HL-60 (cell line): ENCODE data around the gene ZFAND5.

Experiments used
- DNase-seq, 2 experiments: peaks; one replicate each; pipeline ENCODE4 v3.0.0-alpha.2; 2010 to 2020; ENCODE audit warnings: low read depth in 1 of 2, low spot score in 1 of 2
- H3K27ac ChIP-seq: fragments of 250-450 bp; sonication (Bioruptor Pico); replicated peaks from 2 replicates; pipeline ENCODE4 v1.5.1; 2020; ENCODE audit warnings: mild to moderate bottlenecking, moderate library complexity
- H3K27me3 ChIP-seq: fragments of 250-450 bp; sonication (Bioruptor Pico); 2 replicates; pipeline ENCODE4 v1.5.1; 2021; ENCODE audit warnings: mild to moderate bottlenecking, moderate library complexity; ENCODE audit not compliant: insufficient read depth, poor library complexity, severe bottlenecking
- H3K4me3 ChIP-seq: replicated peaks from 2 replicates; pipeline ENCODE4 v1.5.1; 2011; ENCODE audit warnings: mild to moderate bottlenecking, control low read depth, low read length; ENCODE audit not compliant: insufficient read depth
- GABPA ChIP-seq: IDR thresholded peaks from 2 replicates; pipeline ENCODE4 v1.6.1; 2012; ENCODE audit warnings: low read depth
- POLR2AphosphoS5 ChIP-seq: IDR thresholded peaks from 2 replicates; pipeline ENCODE4 v1.6.1; 2012; ENCODE audit warnings: low read depth
- SPI1 ChIP-seq: IDR thresholded peaks from 2 replicates; pipeline ENCODE4 v1.6.1; 2012; ENCODE audit warnings: low read depth, mild to moderate bottlenecking, borderline replicate concordance
- TF ChIP-seq, protein P1 (sequence below): IDR thresholded peaks from 2 replicates; pipeline ENCODE4 v1.6.1; 2012; ENCODE audit warnings: low read depth; ENCODE audit not compliant: insufficient replicate concordance
- TF ChIP-seq, protein P2 (sequence below): IDR thresholded peaks from one replicate; pipeline ENCODE4 v1.5.1; 2011; ENCODE audit warnings: low read length, control low read depth, inconsistent platforms; ENCODE audit not compliant: insufficient read depth

ZFAND5 gene

DNA sequence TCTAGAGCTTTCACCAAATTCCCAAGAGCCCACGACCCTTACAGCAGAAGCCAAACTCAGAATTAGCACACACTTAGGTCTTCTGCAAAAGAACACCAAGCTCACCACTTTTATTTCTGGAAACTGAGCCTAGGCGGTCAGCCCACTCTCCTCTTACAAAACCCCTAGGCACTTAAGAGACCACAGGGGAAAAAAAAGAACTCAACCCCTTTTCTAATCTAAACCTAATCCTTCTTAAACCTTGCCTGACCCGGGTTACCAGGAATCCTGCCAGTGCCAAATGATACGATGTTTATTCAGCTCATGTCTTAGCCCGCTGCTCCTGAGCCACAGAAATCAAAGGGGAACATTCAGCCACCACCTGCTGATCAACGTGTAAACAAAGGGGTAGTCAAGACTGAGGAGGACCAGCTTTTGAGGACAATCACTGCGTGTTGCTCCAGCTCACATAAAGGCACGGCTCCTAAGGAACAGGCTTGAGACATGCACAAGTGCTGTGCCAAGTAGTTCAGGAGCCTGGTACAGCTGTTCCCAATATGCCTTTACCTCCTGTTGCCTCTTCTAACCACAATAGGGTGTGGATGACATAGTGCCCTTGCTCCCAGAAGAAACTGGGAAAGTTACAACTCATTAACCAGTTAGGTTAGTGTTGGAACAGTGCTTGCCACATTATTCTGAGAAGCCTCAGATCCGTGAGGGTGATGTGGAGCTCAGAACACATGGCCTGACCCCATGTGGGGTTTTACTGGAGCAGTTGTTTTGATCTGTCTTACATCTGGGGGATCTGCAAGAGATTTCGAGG lies 49.3 kb downstream of the ZFAND5 start:
- Histone ChIP-seq H3K4me3 (no peak overlapping the region), H3K27ac (peak overlapping the region; percentile 61), H3K27me3 (no peaks in the 10 kb centered on the region)
- DNase-seq: no peak
- no peak for TF ChIP-seq POLR2AphosphoS5
- TF ChIP-seq, protein P1, sequence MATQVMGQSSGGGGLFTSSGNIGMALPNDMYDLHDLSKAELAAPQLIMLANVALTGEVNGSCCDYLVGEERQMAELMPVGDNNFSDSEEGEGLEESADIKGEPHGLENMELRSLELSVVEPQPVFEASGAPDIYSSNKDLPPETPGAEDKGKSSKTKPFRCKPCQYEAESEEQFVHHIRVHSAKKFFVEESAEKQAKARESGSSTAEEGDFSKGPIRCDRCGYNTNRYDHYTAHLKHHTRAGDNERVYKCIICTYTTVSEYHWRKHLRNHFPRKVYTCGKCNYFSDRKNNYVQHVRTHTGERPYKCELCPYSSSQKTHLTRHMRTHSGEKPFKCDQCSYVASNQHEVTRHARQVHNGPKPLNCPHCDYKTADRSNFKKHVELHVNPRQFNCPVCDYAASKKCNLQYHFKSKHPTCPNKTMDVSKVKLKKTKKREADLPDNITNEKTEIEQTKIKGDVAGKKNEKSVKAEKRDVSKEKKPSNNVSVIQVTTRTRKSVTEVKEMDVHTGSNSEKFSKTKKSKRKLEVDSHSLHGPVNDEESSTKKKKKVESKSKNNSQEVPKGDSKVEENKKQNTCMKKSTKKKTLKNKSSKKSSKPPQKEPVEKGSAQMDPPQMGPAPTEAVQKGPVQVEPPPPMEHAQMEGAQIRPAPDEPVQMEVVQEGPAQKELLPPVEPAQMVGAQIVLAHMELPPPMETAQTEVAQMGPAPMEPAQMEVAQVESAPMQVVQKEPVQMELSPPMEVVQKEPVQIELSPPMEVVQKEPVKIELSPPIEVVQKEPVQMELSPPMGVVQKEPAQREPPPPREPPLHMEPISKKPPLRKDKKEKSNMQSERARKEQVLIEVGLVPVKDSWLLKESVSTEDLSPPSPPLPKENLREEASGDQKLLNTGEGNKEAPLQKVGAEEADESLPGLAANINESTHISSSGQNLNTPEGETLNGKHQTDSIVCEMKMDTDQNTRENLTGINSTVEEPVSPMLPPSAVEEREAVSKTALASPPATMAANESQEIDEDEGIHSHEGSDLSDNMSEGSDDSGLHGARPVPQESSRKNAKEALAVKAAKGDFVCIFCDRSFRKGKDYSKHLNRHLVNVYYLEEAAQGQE: no peak
- TF ChIP-seq, protein P2, sequence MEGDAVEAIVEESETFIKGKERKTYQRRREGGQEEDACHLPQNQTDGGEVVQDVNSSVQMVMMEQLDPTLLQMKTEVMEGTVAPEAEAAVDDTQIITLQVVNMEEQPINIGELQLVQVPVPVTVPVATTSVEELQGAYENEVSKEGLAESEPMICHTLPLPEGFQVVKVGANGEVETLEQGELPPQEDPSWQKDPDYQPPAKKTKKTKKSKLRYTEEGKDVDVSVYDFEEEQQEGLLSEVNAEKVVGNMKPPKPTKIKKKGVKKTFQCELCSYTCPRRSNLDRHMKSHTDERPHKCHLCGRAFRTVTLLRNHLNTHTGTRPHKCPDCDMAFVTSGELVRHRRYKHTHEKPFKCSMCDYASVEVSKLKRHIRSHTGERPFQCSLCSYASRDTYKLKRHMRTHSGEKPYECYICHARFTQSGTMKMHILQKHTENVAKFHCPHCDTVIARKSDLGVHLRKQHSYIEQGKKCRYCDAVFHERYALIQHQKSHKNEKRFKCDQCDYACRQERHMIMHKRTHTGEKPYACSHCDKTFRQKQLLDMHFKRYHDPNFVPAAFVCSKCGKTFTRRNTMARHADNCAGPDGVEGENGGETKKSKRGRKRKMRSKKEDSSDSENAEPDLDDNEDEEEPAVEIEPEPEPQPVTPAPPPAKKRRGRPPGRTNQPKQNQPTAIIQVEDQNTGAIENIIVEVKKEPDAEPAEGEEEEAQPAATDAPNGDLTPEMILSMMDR: no peak
- no peak for TF ChIP-seq GABPA
- no peak for TF ChIP-seq SPI1

DNA sequence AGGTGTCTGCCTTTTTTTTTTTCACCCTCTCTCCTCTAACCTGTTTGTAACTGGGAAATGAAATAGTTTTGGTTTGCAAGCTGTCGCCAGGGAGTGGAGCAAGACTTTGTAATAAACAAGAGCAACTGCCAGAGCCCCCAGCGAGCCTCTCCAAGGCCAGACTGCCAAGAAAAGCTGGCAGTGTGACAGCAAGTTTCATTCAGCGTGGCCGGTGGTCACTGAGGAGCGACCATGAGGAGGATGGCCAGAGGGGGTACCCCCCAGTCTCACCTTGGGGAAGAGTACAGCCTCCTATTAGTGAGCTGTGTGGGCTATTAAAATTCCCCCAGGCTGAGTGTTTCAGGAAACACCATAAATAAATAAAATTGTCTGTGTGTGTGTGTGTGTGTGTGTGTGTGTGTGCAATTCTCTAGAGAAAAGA lies 49.9 kb downstream of the ZFAND5 start:
- DNase-seq: peak in 1 of 2 experiments; percentile 50
- Histone ChIP-seq H3K27me3 (no peaks in the 10 kb centered on the region), H3K4me3 (no peak overlapping the region), H3K27ac (peak overlapping the region; percentile 61)
- TF ChIP-seq POLR2AphosphoS5: no peak

DNA sequence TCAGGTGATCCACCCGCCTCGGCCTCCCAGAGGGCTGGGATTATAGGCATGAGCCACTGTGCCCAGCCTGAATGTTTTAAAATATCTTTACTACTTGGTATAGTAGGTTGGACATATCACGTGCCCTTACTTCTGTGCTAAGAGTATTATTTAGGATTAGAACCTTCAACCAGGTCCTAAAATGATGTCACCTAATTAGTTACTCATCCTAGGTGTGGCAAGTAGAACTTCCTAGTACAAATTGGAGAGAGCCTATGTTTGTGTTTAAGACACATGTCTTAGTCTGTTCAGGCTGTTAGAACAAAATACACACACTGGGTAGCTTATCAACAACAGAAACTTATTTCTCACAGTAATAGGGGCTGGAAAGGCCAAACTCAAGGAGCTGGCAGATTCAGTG lies 51.5 kb downstream of the ZFAND5 start:
- TF ChIP-seq SPI1: no peak
- TF ChIP-seq, protein P2: no peak
- TF ChIP-seq POLR2AphosphoS5: no peak
- TF ChIP-seq GABPA: no peak
- TF ChIP-seq, protein P1: no peak
- Histone ChIP-seq H3K4me3 (no peak overlapping the region), H3K27ac (no peak overlapping the region), H3K27me3 (no peaks in the 10 kb centered on the region)
- no peak for DNase-seq

DNA sequence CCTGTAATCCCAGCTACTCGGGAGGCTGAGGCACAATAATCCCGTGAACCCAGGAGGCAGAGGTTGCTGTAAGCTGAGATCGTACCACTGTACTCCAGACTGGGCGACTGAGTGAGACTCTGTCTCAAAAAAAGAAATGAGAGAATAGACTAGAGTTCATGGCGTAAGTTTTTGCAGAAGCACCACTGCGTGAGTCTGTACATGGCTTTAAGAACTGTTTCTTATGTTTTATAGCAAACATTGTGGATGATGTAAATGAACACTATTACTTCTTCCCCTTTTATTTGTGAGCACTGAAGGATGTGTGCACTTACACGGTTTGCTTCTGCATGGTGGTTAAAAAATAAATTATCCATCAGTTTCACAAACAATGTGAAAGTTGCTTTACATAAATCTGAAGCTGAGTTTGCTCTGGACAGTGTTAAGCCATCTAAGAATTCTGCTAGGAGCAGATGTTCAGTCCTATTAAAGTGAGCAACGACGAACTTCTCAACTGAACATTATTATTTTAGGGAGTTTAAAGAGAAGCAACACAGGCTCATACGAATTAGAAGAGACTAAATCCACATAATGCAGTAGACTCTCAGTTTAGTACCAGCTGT lies 52.5 kb downstream of the ZFAND5 start:
- no peaks in the 10 kb centered on the region for H3K27me3 ChIP-seq
- no peak overlapping the region for H3K4me3 ChIP-seq
- no peak for DNase-seq
- TF ChIP-seq SPI1 (no peak), GABPA (no peak)
- TF ChIP-seq, protein P2: no peak
- TF ChIP-seq, protein P1: no peak
- H3K27ac ChIP-seq: no peak overlapping the region
